Vagina (tissue), 2 donors: Measurements from ENCODE around the gene GLI3. TPM values are rescaled to one million over a fixed set of nuclear protein-coding genes. Genes with fewer than 3 reads are reported as not detected.

Experiments used
- DNase-seq, 2 donors: peaks; one replicate each; pipeline ENCODE4 v3.0.0-alpha.2; 2017; ENCODE audit errors: extremely low spot score in 2 of 2
- H3K27ac ChIP-seq: fragments of 200-600 bp; sonication (generic); one replicate; pipeline ENCODE4 v1.5.1; 2019
- H3K27me3 ChIP-seq: fragments of 200-600 bp; sonication (generic); one replicate; pipeline ENCODE4 v1.5.1; 2019
- H3K36me3 ChIP-seq, 2 donors: fragments of 200-600 bp; sonication (generic); one replicate each; pipeline ENCODE4 v1.5.1; 2017 to 2019
- H3K4me1 ChIP-seq: fragments of 200-600 bp; sonication (generic); one replicate; pipeline ENCODE4 v1.5.1; 2019
- H3K4me3 ChIP-seq, 2 donors: fragments of 200-600 bp; sonication (generic); 1 replicate in 1 of 2; 2 replicates in 1 of 2; pipeline ENCODE4 v1.5.1; 2016 to 2019
- H3K9me3 ChIP-seq: fragments of 200-600 bp; sonication (generic); one replicate; pipeline ENCODE4 v1.5.1; 2019
- POLR2A ChIP-seq, 2 donors: fragments of 450-650 bp; IDR thresholded peaks; one replicate each; pipeline ENCODE4 v1.6.1; 2017; ENCODE audit warnings: antibody characterized with exemption in 2 of 2, mild to moderate bottlenecking in 2 of 2, moderate library complexity in 2 of 2
- POLR2AphosphoS5 ChIP-seq, 2 donors: sonication (generic); formaldehyde crosslinking; IDR thresholded peaks; one replicate each; pipeline ENCODE4 v1.9.0; 2017; ENCODE audit warnings: antibody characterized with exemption in 2 of 2, mild to moderate bottlenecking in 2 of 2, low read depth in 1 of 2; ENCODE audit not compliant: insufficient read depth in 1 of 2
- intact Hi-C: fragments of 100-400 bp; cut with DNase I; formaldehyde crosslinking; loops from one replicate; pipeline ENCODE4 v1.15.1; 2023
- total RNA-seq: library from RNA; depleted of rRNA; stranded (reverse); fragments of >200 nt; gene quantifications from one replicate; pipeline ENCODE4 v1.2.3, GENCODE V29; 2016
- TF ChIP-seq, protein P1 (sequence below), 3 experiments: fragments of 450-650 bp in 2 of 3; fragments of 200-600 bp in 1 of 3; sonication (generic) in 1 of 3; IDR thresholded peaks; one replicate each; pipeline ENCODE4 v1.5.1; 2017 to 2019; ENCODE audit warnings: antibody characterized with exemption in 3 of 3, mild to moderate bottlenecking in 2 of 3, moderate library complexity in 2 of 3

Gene GLI3
- 24.6 TPM for total RNA-seq

DNA sequence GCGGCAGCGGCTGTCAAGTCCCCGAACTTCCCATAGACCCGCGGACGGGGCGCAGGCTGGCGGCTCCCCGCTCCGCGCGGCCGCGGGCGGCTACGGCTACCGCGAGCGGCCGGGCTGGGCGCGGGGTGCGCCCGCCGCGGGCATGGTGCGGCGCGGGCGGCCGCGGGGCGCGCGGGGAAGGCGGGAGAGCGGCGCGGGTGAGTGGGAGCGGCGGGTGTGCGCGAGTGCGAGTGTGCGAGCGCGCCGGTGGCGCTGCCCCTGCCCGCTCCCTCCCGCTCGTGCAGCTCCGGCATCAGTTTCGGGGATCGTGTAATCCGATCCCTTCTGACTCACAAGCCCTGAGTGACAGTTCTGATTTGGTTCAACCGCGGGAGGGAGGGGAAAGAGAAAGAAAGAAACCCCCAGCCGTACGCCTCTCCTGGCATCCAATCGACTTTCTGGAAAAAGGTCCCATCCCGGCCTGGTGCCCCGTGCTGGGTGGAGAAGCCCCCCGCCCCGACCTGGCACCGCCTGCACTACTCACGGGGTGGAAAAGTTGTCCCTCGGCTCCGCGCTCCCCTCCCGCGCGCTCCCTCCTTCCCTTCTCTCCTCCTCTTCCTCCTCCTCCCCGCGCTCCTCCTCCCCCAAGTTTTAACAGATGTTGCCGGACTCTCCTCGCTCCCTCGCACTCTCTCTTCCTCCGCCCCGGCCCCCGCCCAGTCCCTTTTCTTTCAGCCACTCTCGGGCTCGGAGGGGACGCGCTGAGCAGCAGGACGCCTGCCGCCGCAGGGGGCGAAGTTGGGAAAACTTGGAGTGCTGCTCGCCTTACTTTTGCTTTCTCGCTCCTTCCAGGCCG, at the start of gene GLI3:
TSS of gene GLI3 (minus strand) at position 234 of the 835 bp plus-strand sequence. CDS start 13,956 bp downstream, outside the sequence.
- Histone ChIP-seq H3K4me3 (peak within 1 kb of the TSS; percentile 88 to 93), H3K36me3 (no peaks in the 10 kb centered on the region), H3K9me3 (no peaks in the 10 kb centered on the region), H3K4me1 (peaks cover 62% of the 10 kb centered on the region), H3K27me3 (no peaks in the 10 kb centered on the region), H3K27ac (peak within 1 kb of the TSS; percentile 96)
- intact Hi-C loops, result loop anchor here (10.0 kb wide), 1 partner anchor 262 kb away; no protein-coding TSS in a partner anchor
- TF ChIP-seq POLR2AphosphoS5 (IDR thresholded peaks at IDR 0.05; ENCODE audit: insufficient read depth in 1 of 2, low read depth in 1 of 2), result peak; percentile 27 to 86
- peak in 1 of 2 donors; percentile 82 for TF ChIP-seq POLR2A (IDR thresholded peaks at IDR 0.05)
- TF ChIP-seq, protein P1, sequence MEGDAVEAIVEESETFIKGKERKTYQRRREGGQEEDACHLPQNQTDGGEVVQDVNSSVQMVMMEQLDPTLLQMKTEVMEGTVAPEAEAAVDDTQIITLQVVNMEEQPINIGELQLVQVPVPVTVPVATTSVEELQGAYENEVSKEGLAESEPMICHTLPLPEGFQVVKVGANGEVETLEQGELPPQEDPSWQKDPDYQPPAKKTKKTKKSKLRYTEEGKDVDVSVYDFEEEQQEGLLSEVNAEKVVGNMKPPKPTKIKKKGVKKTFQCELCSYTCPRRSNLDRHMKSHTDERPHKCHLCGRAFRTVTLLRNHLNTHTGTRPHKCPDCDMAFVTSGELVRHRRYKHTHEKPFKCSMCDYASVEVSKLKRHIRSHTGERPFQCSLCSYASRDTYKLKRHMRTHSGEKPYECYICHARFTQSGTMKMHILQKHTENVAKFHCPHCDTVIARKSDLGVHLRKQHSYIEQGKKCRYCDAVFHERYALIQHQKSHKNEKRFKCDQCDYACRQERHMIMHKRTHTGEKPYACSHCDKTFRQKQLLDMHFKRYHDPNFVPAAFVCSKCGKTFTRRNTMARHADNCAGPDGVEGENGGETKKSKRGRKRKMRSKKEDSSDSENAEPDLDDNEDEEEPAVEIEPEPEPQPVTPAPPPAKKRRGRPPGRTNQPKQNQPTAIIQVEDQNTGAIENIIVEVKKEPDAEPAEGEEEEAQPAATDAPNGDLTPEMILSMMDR (IDR thresholded peaks at IDR 0.05), result peak in 1 of 3 experiments; percentile 16
- DNase-seq, result peak in 1 of 2 donors; percentile 94

DNA sequence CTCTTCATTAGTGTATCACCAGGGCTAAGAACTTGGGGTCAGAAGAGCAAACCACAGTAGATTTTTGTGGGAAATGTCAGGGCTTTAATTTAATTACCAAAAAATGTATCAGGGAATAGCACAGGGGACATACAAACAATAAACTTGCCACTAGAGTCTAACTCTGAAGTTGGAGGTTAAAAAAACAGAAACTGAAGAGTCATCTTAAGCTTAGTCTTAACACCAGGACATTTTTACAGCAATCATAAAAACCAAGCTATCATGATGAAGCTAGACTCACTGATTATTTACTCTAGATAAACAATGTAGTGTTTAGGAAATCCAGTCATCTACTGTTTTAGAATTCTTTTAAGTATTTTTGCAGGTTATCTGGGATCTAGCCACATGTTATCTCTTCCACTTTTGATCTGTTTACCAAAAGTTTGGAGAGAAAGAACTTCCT, 48.4 kb upstream of the GLI3 start:
- TF ChIP-seq POLR2A (IDR thresholded peaks at IDR 0.05) (no peak), POLR2AphosphoS5 (IDR thresholded peaks at IDR 0.05; ENCODE audit: insufficient read depth in 1 of 2, low read depth in 1 of 2) (no peak)
- TF ChIP-seq, protein P1 (IDR thresholded peaks at IDR 0.05), result no peak
- Histone ChIP-seq H3K9me3 (no peaks in the 10 kb centered on the region), H3K4me1 (no peaks in the 10 kb centered on the region), H3K27ac (no peak overlapping the region), H3K27me3 (no peaks in the 10 kb centered on the region), H3K4me3 (no peak overlapping the region), H3K36me3 (no peaks in the 10 kb centered on the region)
- no peak for DNase-seq
- intact Hi-C loops, result no loop called here

DNA sequence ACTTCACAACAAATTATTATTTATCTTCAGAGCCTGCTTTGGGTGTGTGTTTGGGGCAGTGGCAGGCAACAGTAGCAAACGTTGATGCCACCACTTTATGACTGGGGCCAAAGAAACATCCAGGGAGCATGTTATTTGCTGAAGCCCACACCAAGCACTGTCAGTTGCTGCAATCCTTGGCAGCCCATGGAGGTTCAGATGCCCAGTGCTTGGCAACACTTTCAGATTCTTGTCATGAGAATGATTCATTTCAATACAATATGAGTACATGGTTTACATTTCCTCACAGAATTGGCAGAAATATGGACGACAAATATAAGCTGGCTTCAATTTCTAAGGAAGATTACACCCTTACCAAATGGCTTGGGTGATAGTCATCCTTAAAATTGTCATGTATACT, 46.5 kb upstream of the GLI3 start:
- no peaks in the 10 kb centered on the region for H3K36me3 ChIP-seq
- no peak for DNase-seq
- intact Hi-C loops, result no loop called here
- no peaks in the 10 kb centered on the region for H3K27me3 ChIP-seq
- no peak overlapping the region for H3K27ac ChIP-seq
- TF ChIP-seq POLR2A (IDR thresholded peaks at IDR 0.05), result no peak
- TF ChIP-seq, protein P1 (IDR thresholded peaks at IDR 0.05), result no peak
- no peaks in the 10 kb centered on the region for H3K4me1 ChIP-seq
- H3K4me3 ChIP-seq, result no peak overlapping the region
- H3K9me3 ChIP-seq, result no peaks in the 10 kb centered on the region

DNA sequence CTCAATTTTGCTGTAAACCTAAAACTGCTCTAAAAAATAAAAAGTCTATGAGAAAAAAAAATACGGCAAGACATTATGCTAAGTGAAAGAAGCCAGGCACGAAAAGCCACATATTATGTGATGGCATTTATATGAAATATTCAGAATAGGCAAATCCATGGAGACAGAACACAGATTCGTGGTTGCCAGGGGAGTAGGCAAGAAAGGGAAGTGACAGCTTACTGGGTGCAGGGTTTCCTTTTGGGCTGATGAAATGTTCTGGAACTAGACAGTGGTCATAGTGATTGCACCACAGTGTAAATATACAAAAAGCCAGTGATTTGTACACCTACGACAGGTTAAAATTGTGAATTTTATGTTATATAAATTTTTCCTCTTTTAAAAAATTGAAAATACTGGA, 41.3 kb upstream of the GLI3 start:
- TF ChIP-seq, protein P1 (IDR thresholded peaks at IDR 0.05), result no peak
- no peak for TF ChIP-seq POLR2AphosphoS5 (IDR thresholded peaks at IDR 0.05; ENCODE audit: insufficient read depth in 1 of 2, low read depth in 1 of 2)
- no peak for TF ChIP-seq POLR2A (IDR thresholded peaks at IDR 0.05)
- no peaks in the 10 kb centered on the region for H3K36me3 ChIP-seq

DNA sequence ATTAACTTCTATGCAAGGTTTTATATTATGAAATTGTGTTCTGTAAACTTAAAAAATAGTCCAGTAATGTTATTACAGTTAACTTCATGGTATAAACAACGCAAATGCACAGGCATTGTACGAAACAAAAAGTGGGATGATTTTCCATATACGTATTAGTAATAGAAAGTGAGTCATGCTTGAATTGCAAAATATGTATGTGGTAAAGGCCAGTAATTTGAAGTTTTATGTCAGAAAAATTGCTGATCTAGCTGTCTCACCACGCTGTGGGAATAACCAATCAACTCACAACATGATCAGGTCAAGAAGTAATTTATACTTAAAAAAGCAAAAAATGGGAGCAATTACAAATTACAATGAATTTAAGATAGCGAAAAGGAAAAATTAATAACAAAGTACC, 37.0 kb upstream of the GLI3 start:
- no peaks in the 10 kb centered on the region for H3K9me3 ChIP-seq
- H3K4me3 ChIP-seq, result no peak overlapping the region
- no peak for DNase-seq
- H3K36me3 ChIP-seq, result no peaks in the 10 kb centered on the region
- no peak for TF ChIP-seq POLR2AphosphoS5 (IDR thresholded peaks at IDR 0.05; ENCODE audit: insufficient read depth in 1 of 2, low read depth in 1 of 2)
- TF ChIP-seq POLR2A (IDR thresholded peaks at IDR 0.05), result no peak
- TF ChIP-seq, protein P1 (IDR thresholded peaks at IDR 0.05), result no peak
- intact Hi-C loops, result no loop called here
- no peaks in the 10 kb centered on the region for H3K27me3 ChIP-seq
- H3K4me1 ChIP-seq, result no peaks in the 10 kb centered on the region
- H3K27ac ChIP-seq, result no peak overlapping the region

More for the DNA sequence above, 41.3 kb upstream of the GLI3 start:
- no peak for DNase-seq
- Histone ChIP-seq H3K9me3 (no peaks in the 10 kb centered on the region), H3K4me1 (no peaks in the 10 kb centered on the region), H3K4me3 (no peak overlapping the region), H3K27me3 (no peaks in the 10 kb centered on the region), H3K27ac (no peak overlapping the region)
- intact Hi-C loops, result loop anchor here (5.0 kb wide), 1 partner anchor 1164 kb away; no protein-coding TSS in a partner anchor
